Measurements from ENCODE around the gene LRP1B.

Gene LRP1B

DNA sequence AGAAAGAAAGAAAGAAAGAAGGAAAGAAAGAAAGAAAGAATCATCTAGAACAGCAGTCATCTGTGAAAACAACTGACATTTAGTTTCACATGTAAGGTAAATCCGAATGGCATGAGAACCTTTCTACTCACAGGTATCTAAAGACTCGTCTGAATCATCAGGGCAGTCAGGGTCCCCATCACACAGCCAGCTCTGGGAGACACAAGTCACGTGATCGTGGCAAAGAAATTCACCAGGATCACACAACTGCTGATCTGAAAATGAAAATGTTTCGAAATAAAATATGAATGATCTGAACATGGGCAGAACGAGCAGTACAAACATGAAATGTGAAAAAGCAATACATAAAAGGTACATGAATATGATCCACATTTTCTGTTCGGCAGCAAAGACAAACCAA, 320.7 kb downstream of the LRP1B start:
- no peak overlapping the region for H2AFZ ChIP-seq (ENCODE audit: low read depth, low read length)
- no peaks in the 10 kb centered on the region for H3K36me3 ChIP-seq (ENCODE audit: insufficient read depth, low read length)
- no peak overlapping the region for H3K4me2 ChIP-seq (ENCODE audit: insufficient read depth, low read length)
- no peak for DNase-seq
- no peak for ATAC-seq (ENCODE audit: insufficient read depth, low read depth)
- no peaks in the 10 kb centered on the region for H3K9me3 ChIP-seq (ENCODE audit: insufficient read depth, low read length, severe bottlenecking)
- no peaks in the 10 kb centered on the region for H3K27me3 ChIP-seq (ENCODE audit: insufficient read depth, low read length, poor library complexity)
- no peak overlapping the region for H3K27ac ChIP-seq (ENCODE audit: low read length)
- H3K4me1 ChIP-seq (ENCODE audit: insufficient read depth, low read length): no peaks in the 10 kb centered on the region
- TF ChIP-seq CTCF (IDR thresholded peaks at IDR 0.05; ENCODE audit: borderline replicate concordance, extremely low read depth, low read length, poor library complexity, severe bottlenecking): no peak
- TF ChIP-seq EZH2 (IDR thresholded peaks at IDR 0.05; ENCODE audit: borderline replicate concordance, low read depth, low read length, severe bottlenecking): no peak
- no peak overlapping the region for H3K4me3 ChIP-seq (ENCODE audit: low read depth in 1 of 2, low read length in 2 of 2)
- no peaks in the 10 kb centered on the region for H4K20me1 ChIP-seq (ENCODE audit: insufficient read depth, low read length)
- H3K79me2 ChIP-seq (ENCODE audit: insufficient read depth, low read length): no peaks in the 10 kb centered on the region
- no peak overlapping the region for H3K9ac ChIP-seq (ENCODE audit: low read depth, low read length)

GRCh38 chr2:141806090-141806489, 324.7 kb downstream of the LRP1B start:
- no peak for ATAC-seq (ENCODE audit: insufficient read depth, low read depth)
- DNase-seq: no peak
- Histone ChIP-seq H3K9ac (ENCODE audit: low read depth, low read length) (no peak overlapping the region), H3K4me2 (ENCODE audit: insufficient read depth, low read length) (no peak overlapping the region), H3K4me1 (ENCODE audit: insufficient read depth, low read length) (no peaks in the 10 kb centered on the region), H4K20me1 (ENCODE audit: insufficient read depth, low read length) (no peaks in the 10 kb centered on the region), H3K36me3 (ENCODE audit: insufficient read depth, low read length) (no peaks in the 10 kb centered on the region), H3K9me3 (ENCODE audit: insufficient read depth, low read length, severe bottlenecking) (no peaks in the 10 kb centered on the region), H3K27me3 (ENCODE audit: insufficient read depth, low read length, poor library complexity) (no peaks in the 10 kb centered on the region), H2AFZ (ENCODE audit: low read depth, low read length) (no peak overlapping the region), H3K4me3 (ENCODE audit: low read depth in 1 of 2, low read length in 2 of 2) (no peak overlapping the region), H3K27ac (ENCODE audit: low read length) (no peak overlapping the region), H3K79me2 (ENCODE audit: insufficient read depth, low read length) (no peaks in the 10 kb centered on the region)
- TF ChIP-seq EZH2 (IDR thresholded peaks at IDR 0.05; ENCODE audit: borderline replicate concordance, low read depth, low read length, severe bottlenecking) (no peak), CTCF (IDR thresholded peaks at IDR 0.05; ENCODE audit: borderline replicate concordance, extremely low read depth, low read length, poor library complexity, severe bottlenecking) (no peak)

GRCh38 chr2:141805302-141805701, 325.5 kb downstream of the LRP1B start:
- no peak overlapping the region for H3K4me3 ChIP-seq (ENCODE audit: low read depth in 1 of 2, low read length in 2 of 2)
- no peak overlapping the region for H3K4me2 ChIP-seq (ENCODE audit: insufficient read depth, low read length)
- DNase-seq (no peak), ATAC-seq (ENCODE audit: insufficient read depth, low read depth) (no peak)
- H3K27ac ChIP-seq (ENCODE audit: low read length): no peak overlapping the region
- no peaks in the 10 kb centered on the region for H3K36me3 ChIP-seq (ENCODE audit: insufficient read depth, low read length)
- H3K27me3 ChIP-seq (ENCODE audit: insufficient read depth, low read length, poor library complexity): no peaks in the 10 kb centered on the region
- H3K9me3 ChIP-seq (ENCODE audit: insufficient read depth, low read length, severe bottlenecking): no peaks in the 10 kb centered on the region
- H2AFZ ChIP-seq (ENCODE audit: low read depth, low read length): peak overlapping the region; percentile 25; the same call in 1 of the 2 replicates
- H3K9ac ChIP-seq (ENCODE audit: low read depth, low read length): no peak overlapping the region
- TF ChIP-seq EZH2 (IDR thresholded peaks at IDR 0.05; ENCODE audit: borderline replicate concordance, low read depth, low read length, severe bottlenecking) (no peak), CTCF (IDR thresholded peaks at IDR 0.05; ENCODE audit: borderline replicate concordance, extremely low read depth, low read length, poor library complexity, severe bottlenecking) (no peak)
- H3K4me1 ChIP-seq (ENCODE audit: insufficient read depth, low read length): no peaks in the 10 kb centered on the region
- H3K79me2 ChIP-seq (ENCODE audit: insufficient read depth, low read length): no peaks in the 10 kb centered on the region
- H4K20me1 ChIP-seq (ENCODE audit: insufficient read depth, low read length): no peaks in the 10 kb centered on the region

- Histone ChIP-seq H3K9me3 (ENCODE audit: insufficient read depth, low read length, severe bottlenecking) (no peaks in the 10 kb centered on the region), H3K36me3 (ENCODE audit: insufficient read depth, low read length) (no peaks in the 10 kb centered on the region), H2AFZ (ENCODE audit: low read depth, low read length) (no peak overlapping the region), H3K9ac (ENCODE audit: low read depth, low read length) (no peak overlapping the region), H3K4me1 (ENCODE audit: insufficient read depth, low read length) (no peaks in the 10 kb centered on the region), H4K20me1 (ENCODE audit: insufficient read depth, low read length) (no peaks in the 10 kb centered on the region), H3K79me2 (ENCODE audit: insufficient read depth, low read length) (no peaks in the 10 kb centered on the region), H3K27me3 (ENCODE audit: insufficient read depth, low read length, poor library complexity) (no peaks in the 10 kb centered on the region), H3K4me3 (ENCODE audit: low read depth in 1 of 2, low read length in 2 of 2) (no peak overlapping the region), H3K27ac (ENCODE audit: low read length) (no peak overlapping the region), H3K4me2 (ENCODE audit: insufficient read depth, low read length) (no peak overlapping the region)
- TF ChIP-seq CTCF (IDR thresholded peaks at IDR 0.05; ENCODE audit: borderline replicate concordance, extremely low read depth, low read length, poor library complexity, severe bottlenecking) (no peak), EZH2 (IDR thresholded peaks at IDR 0.05; ENCODE audit: borderline replicate concordance, low read depth, low read length, severe bottlenecking) (no peak)
- no peak for ATAC-seq (ENCODE audit: insufficient read depth, low read depth)
- no peak for DNase-seq
Observed at GRCh38 chr2:141796449-141796848, 334.4 kb downstream of the LRP1B start.

All from DND-41 (cell line).